ENCODE results near the gene PMPCA.

- TF ChIP-seq EZH2 (IDR thresholded peaks at IDR 0.05; ENCODE audit: borderline replicate concordance, low read length) = no peak
- no peak for TF ChIP-seq CTCF (IDR thresholded peaks at IDR 0.05; ENCODE audit: low read length)
Measured at GRCh38 chr9:136407911-136408310, 2.5 kb upstream of the PMPCA start.

All from OCI-LY1 (cell line).